ENCODE measurements around the gene PCDHB4.
"Not testable (repeated sequence)": the region's sequence is repeated elsewhere in the genome, so short reads cannot be mapped to it uniquely, and the experiment has no call there.

Gene PCDHB4

GRCh38 chr5:141174291-141175104 lies 52.9 kb downstream of the PCDHB4 start:
- H3K27me3 Mint-ChIP-seq = peaks cover 22% of the 10 kb centered on the region
- H3K27ac Mint-ChIP-seq, DNase-seq, H3K4me1 Mint-ChIP-seq, ATAC-seq, H3K4me3 Mint-ChIP-seq: not testable (repeated sequence)
- peaks cover 4 to 14% of the 10 kb centered on the region in 2 donors for H3K9me3 Mint-ChIP-seq
